Suprapubic skin (tissue), 3 donors: ENCODE measurements around the gene AMN.

Experiments
- CTCF ChIP-seq, 2 donors: fragments of 200-600 bp in 1 of 2; fragments of 450-650 bp in 1 of 2; sonication (generic) in 1 of 2; IDR thresholded peaks; one replicate each; pipeline ENCODE4 v1.5.1; 2016 to 2019; ENCODE audit warnings: antibody characterized with exemption in 2 of 2, mild to moderate bottlenecking in 1 of 2, moderate library complexity in 1 of 2
- EP300 ChIP-seq: sonication (generic); formaldehyde crosslinking; IDR thresholded peaks from one replicate; pipeline ENCODE4 v1.6.1; 2017; ENCODE audit warnings: antibody characterized with exemption
- POLR2A ChIP-seq, 2 donors: fragments of 450-650 bp; IDR thresholded peaks; one replicate each; pipeline ENCODE4 v1.6.1; 2017; ENCODE audit warnings: antibody characterized with exemption in 2 of 2, mild to moderate bottlenecking in 2 of 2, moderate library complexity in 2 of 2

- TF ChIP-seq CTCF (IDR thresholded peaks at IDR 0.05) (no peak), POLR2A (IDR thresholded peaks at IDR 0.05) (no peak), EP300 (no peak)
Measured at GRCh38 chr14:102893452-102893851, 29.0 kb upstream of the AMN start.
